ENCODE data around the gene DHRS7.

DNA sequence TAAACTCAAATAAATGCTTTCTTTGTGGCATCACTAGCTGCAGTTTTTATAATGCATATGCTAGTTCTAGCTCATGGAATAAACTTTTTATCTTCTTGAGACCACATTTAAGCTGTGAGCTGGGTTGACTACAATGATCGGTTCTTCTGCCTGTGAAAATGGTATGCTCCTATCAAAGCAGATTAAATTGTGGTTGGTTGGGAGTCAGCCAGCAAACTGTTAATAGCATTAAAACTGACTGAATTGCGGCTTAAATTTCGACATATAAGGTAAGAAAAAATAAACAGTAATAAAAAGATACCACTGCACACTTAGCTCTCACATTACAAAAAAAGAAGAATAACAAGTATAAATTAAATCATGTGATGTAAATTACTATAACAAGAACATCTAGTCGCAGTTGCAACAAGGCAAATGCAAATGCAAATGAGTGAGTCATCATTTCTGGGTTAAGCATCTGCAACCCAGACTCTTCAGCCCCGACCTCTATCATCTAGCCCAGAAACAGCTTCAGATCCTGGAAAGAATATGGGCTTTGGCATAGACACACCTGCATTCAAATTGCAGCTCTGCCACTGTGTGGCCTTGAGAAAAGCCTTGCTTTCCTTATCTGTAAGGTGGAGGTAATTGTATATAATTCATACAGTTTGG lies 19.8 kb upstream of the DHRS7 start:
- TF ChIP-seq, protein P1, sequence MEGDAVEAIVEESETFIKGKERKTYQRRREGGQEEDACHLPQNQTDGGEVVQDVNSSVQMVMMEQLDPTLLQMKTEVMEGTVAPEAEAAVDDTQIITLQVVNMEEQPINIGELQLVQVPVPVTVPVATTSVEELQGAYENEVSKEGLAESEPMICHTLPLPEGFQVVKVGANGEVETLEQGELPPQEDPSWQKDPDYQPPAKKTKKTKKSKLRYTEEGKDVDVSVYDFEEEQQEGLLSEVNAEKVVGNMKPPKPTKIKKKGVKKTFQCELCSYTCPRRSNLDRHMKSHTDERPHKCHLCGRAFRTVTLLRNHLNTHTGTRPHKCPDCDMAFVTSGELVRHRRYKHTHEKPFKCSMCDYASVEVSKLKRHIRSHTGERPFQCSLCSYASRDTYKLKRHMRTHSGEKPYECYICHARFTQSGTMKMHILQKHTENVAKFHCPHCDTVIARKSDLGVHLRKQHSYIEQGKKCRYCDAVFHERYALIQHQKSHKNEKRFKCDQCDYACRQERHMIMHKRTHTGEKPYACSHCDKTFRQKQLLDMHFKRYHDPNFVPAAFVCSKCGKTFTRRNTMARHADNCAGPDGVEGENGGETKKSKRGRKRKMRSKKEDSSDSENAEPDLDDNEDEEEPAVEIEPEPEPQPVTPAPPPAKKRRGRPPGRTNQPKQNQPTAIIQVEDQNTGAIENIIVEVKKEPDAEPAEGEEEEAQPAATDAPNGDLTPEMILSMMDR (IDR thresholded peaks at IDR 0.05), result no peak
- TF ChIP-seq POLR2A (IDR thresholded peaks at IDR 0.05), result no peak
